HEK293 (cell line): ENCODE results near the gene BAZ2B.

Experiments used
- CTCF ChIA-PET: fragments of 350-600 bp; formaldehyde crosslinking; extraction: SDS; loops from one replicate; lab custom pipeline; 2021; ENCODE audit warnings: antibody characterized with exemption; lab: Yijun Ruan, JAX
- POLR2A ChIA-PET: fragments of 300-600 bp; formaldehyde crosslinking; extraction: SDS; loops from one replicate; lab custom pipeline; 2020; ENCODE audit warnings: antibody characterized with exemption, inconsistent platforms; lab: Yijun Ruan, JAX
- H3K27ac ChIP-seq: fragments of 200-500 bp; sonication (Bioruptor generic); 2 replicates; pipeline ENCODE4 v1.5.1; 2014; ENCODE audit warnings: low read depth, low read length, control low read depth, inconsistent platforms; ENCODE audit errors: extremely low read depth
- H3K36me3 ChIP-seq, 2 experiments: fragments of 200-500 bp in 1 of 2; sonication (Bioruptor generic) in 1 of 2; 1 replicate in 1 of 2; 2 replicates in 1 of 2; pipeline ENCODE4 v1.5.1; 2014 to 2017; ENCODE audit warnings: inconsistent platforms in 2 of 2, low read length in 2 of 2; ENCODE audit not compliant: control insufficient read depth in 2 of 2, insufficient read depth in 1 of 2
- H3K4me1 ChIP-seq: fragments of 200-500 bp; sonication (Bioruptor generic); 2 replicates; pipeline ENCODE4 v1.5.1; 2014; ENCODE audit warnings: mild to moderate bottlenecking, low read length, inconsistent platforms; ENCODE audit not compliant: control insufficient read depth, insufficient read depth
- H3K4me3 ChIP-seq: 2 replicates; pipeline ENCODE4 v1.5.1; 2011; ENCODE audit warnings: low read depth, mild to moderate bottlenecking, control low read depth, low read length, moderate library complexity
- H3K9me3 ChIP-seq: fragments of 200-500 bp; sonication (Bioruptor generic); 2 replicates; pipeline ENCODE4 v1.5.1; 2014; ENCODE audit warnings: low read depth, low read length, inconsistent platforms; ENCODE audit not compliant: control insufficient read depth, insufficient read depth
- SCRT2 ChIP-seq: fragments of 450-650 bp; formaldehyde crosslinking; IDR thresholded peaks from 2 replicates; pipeline ENCODE4 v1.5.1; 2016; ENCODE audit warnings: missing biosample characterization, missing genetic modification characterization
- ZBTB1 ChIP-seq: fragments of 450-650 bp; formaldehyde crosslinking; IDR thresholded peaks from 2 replicates; pipeline ENCODE4 v1.5.1; 2016; ENCODE audit warnings: missing biosample characterization, missing genetic modification characterization
- ZIC2 ChIP-seq: fragments of 450-650 bp; formaldehyde crosslinking; IDR thresholded peaks from 2 replicates; pipeline ENCODE4 v1.5.1; 2016; ENCODE audit warnings: missing biosample characterization, missing genetic modification characterization
- ZNF2 ChIP-seq: fragments of 450-650 bp; formaldehyde crosslinking; IDR thresholded peaks from 2 replicates; pipeline ENCODE4 v1.5.1; 2016; ENCODE audit warnings: missing biosample characterization, missing genetic modification characterization
- ZNF214 ChIP-seq: fragments of 450-650 bp; formaldehyde crosslinking; IDR thresholded peaks from 2 replicates; pipeline ENCODE4 v1.5.1; 2017; ENCODE audit warnings: missing biosample characterization, mild to moderate bottlenecking, missing genetic modification characterization, borderline replicate concordance
- ZNF341 ChIP-seq: fragments of 450-650 bp; formaldehyde crosslinking; IDR thresholded peaks from 2 replicates; pipeline ENCODE4; 2016; ENCODE audit warnings: low read depth, missing biosample characterization, missing genetic modification characterization
- ZNF394 ChIP-seq: fragments of 450-650 bp; formaldehyde crosslinking; IDR thresholded peaks from 2 replicates; pipeline ENCODE4 v1.5.1; 2016; ENCODE audit warnings: missing biosample characterization, missing genetic modification characterization, mild to moderate bottlenecking, moderate library complexity, borderline replicate concordance
- ZNF549 ChIP-seq: fragments of 450-650 bp; IDR thresholded peaks from 2 replicates; pipeline ENCODE4 v1.5.1; 2018; ENCODE audit warnings: missing biosample characterization, missing genetic modification characterization, mild to moderate bottlenecking, inconsistent platforms, moderate library complexity
- ZNF571 ChIP-seq: fragments of 450-650 bp; formaldehyde crosslinking; IDR thresholded peaks from 2 replicates; pipeline ENCODE4 v1.5.0; 2017; ENCODE audit warnings: missing biosample characterization, missing genetic modification characterization
- ZNF585B ChIP-seq: fragments of 450-650 bp; formaldehyde crosslinking; IDR thresholded peaks from 2 replicates; pipeline ENCODE4 v1.5.1; 2016; ENCODE audit warnings: missing biosample characterization, missing genetic modification characterization
- ZNF707 ChIP-seq: fragments of 450-650 bp; formaldehyde crosslinking; IDR thresholded peaks from 2 replicates; pipeline ENCODE4 v1.5.1; 2016; ENCODE audit warnings: missing biosample characterization, missing genetic modification characterization
- ZNF747 ChIP-seq: fragments of 450-650 bp; formaldehyde crosslinking; IDR thresholded peaks from 2 replicates; pipeline ENCODE4 v1.5.1; 2016; ENCODE audit warnings: missing biosample characterization, missing genetic modification characterization
- ZNF791 ChIP-seq: fragments of 450-650 bp; formaldehyde crosslinking; IDR thresholded peaks from 2 replicates; pipeline ENCODE4 v1.5.1; 2016; ENCODE audit warnings: missing biosample characterization, missing genetic modification characterization
- ZXDB ChIP-seq: fragments of 450-650 bp; formaldehyde crosslinking; IDR thresholded peaks from 2 replicates; pipeline ENCODE4 v1.5.1; 2016; ENCODE audit warnings: missing biosample characterization, missing genetic modification characterization
- TF ChIP-seq, protein P1 (sequence below): IDR thresholded peaks from 2 replicates; pipeline ENCODE4 v1.6.1; 2011; ENCODE audit warnings: mild to moderate bottlenecking, low read depth, low read length, borderline replicate concordance
- TF ChIP-seq, protein P2 (sequence below): fragments of 450-650 bp; formaldehyde crosslinking; IDR thresholded peaks from 2 replicates; pipeline ENCODE4 v1.5.1; 2016; ENCODE audit warnings: missing biosample characterization, missing genetic modification characterization, borderline replicate concordance
- TF ChIP-seq, protein P3 (sequence below): fragments of 450-650 bp; formaldehyde crosslinking; IDR thresholded peaks from 2 replicates; pipeline ENCODE4 v1.5.1; 2016; ENCODE audit warnings: missing biosample characterization, missing genetic modification characterization
- TF ChIP-seq, protein P4 (sequence below): fragments of 450-650 bp; formaldehyde crosslinking; IDR thresholded peaks from 2 replicates; pipeline ENCODE4 v1.5.1; 2016; ENCODE audit warnings: missing biosample characterization, missing genetic modification characterization
- TF ChIP-seq, protein P5 (sequence below): fragments of 450-650 bp; formaldehyde crosslinking; IDR thresholded peaks from 2 replicates; pipeline ENCODE4 v1.5.1; 2016; ENCODE audit warnings: missing biosample characterization, missing genetic modification characterization

BAZ2B gene

DNA sequence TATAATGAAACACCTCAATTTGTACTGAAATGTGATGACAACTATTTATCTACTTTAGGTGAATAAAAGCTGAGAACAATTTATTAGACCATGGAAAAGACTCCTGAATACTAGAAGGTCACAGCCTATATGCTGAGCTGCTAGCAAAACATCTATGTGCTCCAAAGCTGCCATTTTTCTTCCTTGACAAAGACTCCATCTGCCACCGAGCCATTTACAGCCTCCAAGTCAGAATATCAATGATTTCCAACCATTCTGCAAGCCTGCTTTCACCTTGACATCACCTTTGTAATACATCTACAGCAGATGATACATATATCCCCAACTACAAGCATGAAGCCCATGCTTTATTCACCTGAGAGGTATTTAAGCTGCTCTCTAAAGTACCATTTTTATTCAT, 84.9 kb downstream of the BAZ2B start:
- ChIA-PET CTCF (interaction anchor here (0.5 to 1.0 kb wide), 2 partner anchors 9 to 34 kb away, joined by 3 read pairs; no protein-coding TSS in a partner anchor), POLR2A (no interaction called here)
- TF ChIP-seq ZNF707 (tag by site-specific recombination): no peak
- no peak for TF ChIP-seq ZNF2 (tag by site-specific recombination)
- no peak for TF ChIP-seq ZNF585B (tag by site-specific recombination)
- Histone ChIP-seq H3K27ac (no peak overlapping the region), H3K9me3 (no peaks in the 10 kb centered on the region), H3K36me3 (no peaks in the 10 kb centered on the region; a peak in 1 of 3 replicates), H3K4me1 (peaks cover 6% of the 10 kb centered on the region; the same call in 1 of the 2 replicates), H3K4me3 (no peak overlapping the region)

DNA sequence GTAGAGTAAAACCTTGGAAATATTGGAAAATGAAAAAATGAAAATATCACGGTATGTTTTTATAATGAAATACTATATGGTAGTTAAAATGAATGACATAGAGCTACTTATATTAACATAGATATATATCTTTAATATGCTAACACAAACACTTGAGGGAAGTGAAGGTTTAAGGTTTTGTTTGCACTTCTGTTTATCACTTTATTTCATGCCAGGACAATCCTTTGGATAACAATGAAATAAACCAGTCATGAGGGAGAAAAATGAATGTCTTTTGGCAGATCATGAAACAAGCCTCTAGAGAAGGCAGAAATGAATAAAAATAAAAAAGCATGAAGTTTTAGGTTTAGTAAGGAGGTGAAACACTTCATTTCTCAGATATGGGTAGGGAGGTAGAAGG, 89.9 kb downstream of the BAZ2B start:
- ChIA-PET CTCF (no interaction called here), POLR2A (no interaction called here)
- no peak overlapping the region for H3K4me3 ChIP-seq
- no peaks in the 10 kb centered on the region; the same call in 1 of the 2 replicates for H3K4me1 ChIP-seq
- no peaks in the 10 kb centered on the region; a peak in 1 of 3 replicates for H3K36me3 ChIP-seq
- H3K27ac ChIP-seq: no peak overlapping the region
- no peaks in the 10 kb centered on the region for H3K9me3 ChIP-seq
- TF ChIP-seq, protein P1, sequence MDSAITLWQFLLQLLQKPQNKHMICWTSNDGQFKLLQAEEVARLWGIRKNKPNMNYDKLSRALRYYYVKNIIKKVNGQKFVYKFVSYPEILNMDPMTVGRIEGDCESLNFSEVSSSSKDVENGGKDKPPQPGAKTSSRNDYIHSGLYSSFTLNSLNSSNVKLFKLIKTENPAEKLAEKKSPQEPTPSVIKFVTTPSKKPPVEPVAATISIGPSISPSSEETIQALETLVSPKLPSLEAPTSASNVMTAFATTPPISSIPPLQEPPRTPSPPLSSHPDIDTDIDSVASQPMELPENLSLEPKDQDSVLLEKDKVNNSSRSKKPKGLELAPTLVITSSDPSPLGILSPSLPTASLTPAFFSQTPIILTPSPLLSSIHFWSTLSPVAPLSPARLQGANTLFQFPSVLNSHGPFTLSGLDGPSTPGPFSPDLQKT: no peak
- TF ChIP-seq ZNF214 (tag by site-specific recombination): no peak
- TF ChIP-seq, protein P2, sequence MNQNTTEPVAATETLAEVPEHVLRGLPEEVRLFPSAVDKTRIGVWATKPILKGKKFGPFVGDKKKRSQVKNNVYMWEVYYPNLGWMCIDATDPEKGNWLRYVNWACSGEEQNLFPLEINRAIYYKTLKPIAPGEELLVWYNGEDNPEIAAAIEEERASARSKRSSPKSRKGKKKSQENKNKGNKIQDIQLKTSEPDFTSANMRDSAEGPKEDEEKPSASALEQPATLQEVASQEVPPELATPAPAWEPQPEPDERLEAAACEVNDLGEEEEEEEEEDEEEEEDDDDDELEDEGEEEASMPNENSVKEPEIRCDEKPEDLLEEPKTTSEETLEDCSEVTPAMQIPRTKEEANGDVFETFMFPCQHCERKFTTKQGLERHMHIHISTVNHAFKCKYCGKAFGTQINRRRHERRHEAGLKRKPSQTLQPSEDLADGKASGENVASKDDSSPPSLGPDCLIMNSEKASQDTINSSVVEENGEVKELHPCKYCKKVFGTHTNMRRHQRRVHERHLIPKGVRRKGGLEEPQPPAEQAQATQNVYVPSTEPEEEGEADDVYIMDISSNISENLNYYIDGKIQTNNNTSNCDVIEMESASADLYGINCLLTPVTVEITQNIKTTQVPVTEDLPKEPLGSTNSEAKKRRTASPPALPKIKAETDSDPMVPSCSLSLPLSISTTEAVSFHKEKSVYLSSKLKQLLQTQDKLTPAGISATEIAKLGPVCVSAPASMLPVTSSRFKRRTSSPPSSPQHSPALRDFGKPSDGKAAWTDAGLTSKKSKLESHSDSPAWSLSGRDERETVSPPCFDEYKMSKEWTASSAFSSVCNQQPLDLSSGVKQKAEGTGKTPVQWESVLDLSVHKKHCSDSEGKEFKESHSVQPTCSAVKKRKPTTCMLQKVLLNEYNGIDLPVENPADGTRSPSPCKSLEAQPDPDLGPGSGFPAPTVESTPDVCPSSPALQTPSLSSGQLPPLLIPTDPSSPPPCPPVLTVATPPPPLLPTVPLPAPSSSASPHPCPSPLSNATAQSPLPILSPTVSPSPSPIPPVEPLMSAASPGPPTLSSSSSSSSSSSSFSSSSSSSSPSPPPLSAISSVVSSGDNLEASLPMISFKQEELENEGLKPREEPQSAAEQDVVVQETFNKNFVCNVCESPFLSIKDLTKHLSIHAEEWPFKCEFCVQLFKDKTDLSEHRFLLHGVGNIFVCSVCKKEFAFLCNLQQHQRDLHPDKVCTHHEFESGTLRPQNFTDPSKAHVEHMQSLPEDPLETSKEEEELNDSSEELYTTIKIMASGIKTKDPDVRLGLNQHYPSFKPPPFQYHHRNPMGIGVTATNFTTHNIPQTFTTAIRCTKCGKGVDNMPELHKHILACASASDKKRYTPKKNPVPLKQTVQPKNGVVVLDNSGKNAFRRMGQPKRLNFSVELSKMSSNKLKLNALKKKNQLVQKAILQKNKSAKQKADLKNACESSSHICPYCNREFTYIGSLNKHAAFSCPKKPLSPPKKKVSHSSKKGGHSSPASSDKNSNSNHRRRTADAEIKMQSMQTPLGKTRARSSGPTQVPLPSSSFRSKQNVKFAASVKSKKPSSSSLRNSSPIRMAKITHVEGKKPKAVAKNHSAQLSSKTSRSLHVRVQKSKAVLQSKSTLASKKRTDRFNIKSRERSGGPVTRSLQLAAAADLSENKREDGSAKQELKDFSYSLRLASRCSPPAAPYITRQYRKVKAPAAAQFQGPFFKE: no peak
- TF ChIP-seq ZNF747: no peak
- TF ChIP-seq, protein P3, sequence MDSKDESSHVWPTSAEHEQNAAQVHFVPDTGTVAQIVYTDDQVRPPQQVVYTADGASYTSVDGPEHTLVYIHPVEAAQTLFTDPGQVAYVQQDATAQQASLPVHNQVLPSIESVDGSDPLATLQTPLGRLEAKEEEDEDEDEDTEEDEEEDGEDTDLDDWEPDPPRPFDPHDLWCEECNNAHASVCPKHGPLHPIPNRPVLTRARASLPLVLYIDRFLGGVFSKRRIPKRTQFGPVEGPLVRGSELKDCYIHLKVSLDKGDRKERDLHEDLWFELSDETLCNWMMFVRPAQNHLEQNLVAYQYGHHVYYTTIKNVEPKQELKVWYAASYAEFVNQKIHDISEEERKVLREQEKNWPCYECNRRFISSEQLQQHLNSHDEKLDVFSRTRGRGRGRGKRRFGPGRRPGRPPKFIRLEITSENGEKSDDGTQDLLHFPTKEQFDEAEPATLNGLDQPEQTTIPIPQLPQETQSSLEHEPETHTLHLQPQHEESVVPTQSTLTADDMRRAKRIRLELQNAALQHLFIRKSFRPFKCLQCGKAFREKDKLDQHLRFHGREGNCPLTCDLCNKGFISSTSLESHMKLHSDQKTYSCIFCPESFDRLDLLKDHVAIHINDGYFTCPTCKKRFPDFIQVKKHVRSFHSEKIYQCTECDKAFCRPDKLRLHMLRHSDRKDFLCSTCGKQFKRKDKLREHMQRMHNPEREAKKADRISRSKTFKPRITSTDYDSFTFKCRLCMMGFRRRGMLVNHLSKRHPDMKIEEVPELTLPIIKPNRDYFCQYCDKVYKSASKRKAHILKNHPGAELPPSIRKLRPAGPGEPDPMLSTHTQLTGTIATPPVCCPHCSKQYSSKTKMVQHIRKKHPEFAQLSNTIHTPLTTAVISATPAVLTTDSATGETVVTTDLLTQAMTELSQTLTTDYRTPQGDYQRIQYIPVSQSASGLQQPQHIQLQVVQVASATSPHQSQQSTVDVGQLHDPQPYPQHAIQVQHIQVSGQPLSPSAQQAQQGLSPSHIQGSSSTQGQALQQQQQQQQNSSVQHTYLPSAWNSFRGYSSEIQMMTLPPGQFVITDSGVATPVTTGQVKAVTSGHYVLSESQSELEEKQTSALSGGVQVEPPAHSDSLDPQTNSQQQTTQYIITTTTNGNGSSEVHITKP (tag by site-specific recombination): no peak
- TF ChIP-seq SCRT2: no peak
- no peak for TF ChIP-seq ZNF571
- no peak for TF ChIP-seq ZNF2 (tag by site-specific recombination)
- no peak for TF ChIP-seq ZNF341 (tag by site-specific recombination)
- no peak for TF ChIP-seq ZNF394 (tag by site-specific recombination)
- no peak for TF ChIP-seq ZBTB1 (tag by site-specific recombination)
- no peak for TF ChIP-seq ZNF549 (tag by site-specific recombination)
- TF ChIP-seq ZXDB (tag by site-specific recombination): no peak
- no peak for TF ChIP-seq ZIC2
- TF ChIP-seq, protein P4, sequence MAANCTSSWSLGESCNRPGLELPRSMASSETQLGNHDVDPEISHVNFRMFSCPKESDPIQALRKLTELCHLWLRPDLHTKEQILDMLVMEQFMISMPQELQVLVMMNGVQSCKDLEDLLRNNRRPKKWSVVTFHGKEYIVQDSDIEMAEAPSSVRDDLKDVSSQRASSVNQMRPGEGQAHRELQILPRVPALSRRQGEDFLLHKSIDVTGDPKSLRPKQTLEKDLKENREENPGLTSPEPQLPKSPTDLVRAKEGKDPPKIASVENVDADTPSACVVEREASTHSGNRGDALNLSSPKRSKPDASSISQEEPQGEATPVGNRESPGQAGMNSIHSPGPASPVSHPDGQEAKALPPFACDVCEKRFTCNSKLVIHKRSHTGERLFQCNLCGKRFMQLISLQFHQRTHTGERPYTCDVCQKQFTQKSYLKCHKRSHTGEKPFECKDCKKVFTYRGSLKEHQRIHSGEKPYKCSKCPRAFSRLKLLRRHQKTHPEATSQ (tag by site-specific recombination): no peak
- TF ChIP-seq, protein P5, sequence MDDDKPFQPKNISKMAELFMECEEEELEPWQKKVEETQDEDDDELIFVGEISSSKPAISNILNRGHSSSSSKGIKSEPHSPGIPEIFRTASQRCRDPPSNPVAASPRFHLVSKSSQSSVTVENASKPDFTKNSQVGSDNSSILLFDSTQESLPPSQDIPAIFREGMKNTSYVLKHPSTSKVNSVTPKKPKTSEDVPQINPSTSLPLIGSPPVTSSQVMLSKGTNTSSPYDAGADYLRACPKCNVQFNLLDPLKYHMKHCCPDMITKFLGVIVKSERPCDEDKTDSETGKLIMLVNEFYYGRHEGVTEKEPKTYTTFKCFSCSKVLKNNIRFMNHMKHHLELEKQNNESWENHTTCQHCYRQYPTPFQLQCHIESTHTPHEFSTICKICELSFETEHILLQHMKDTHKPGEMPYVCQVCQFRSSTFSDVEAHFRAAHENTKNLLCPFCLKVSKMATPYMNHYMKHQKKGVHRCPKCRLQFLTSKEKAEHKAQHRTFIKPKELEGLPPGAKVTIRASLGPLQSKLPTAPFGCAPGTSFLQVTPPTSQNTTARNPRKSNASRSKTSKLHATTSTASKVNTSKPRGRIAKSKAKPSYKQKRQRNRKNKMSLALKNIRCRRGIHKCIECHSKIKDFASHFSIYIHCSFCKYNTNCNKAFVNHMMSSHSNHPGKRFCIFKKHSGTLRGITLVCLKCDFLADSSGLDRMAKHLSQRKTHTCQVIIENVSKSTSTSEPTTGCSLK (tag by site-specific recombination): no peak
- no peak for TF ChIP-seq ZNF791 (tag by site-specific recombination)
